Neural cell (in vitro differentiated cells): Measurements from ENCODE around the gene OSBP2. TPM values are rescaled to one million over a fixed set of nuclear protein-coding genes. Genes with fewer than 3 reads are reported as not detected.

Source experiments
- H2AFZ ChIP-seq: fragments of 200-600, 300-800 bp; sonication (generic), shearing (Covaris generic); 2 replicates; pipeline ENCODE4 v1.6.0; 2014; ENCODE audit warnings: low read depth, mild to moderate bottlenecking, antibody characterized with exemption, low read length, moderate library complexity
- H3F3A ChIP-seq: fragments of 200-600 bp; shearing (Covaris generic); 2 replicates; pipeline ENCODE4 v1.6.1; 2016; ENCODE audit warnings: mild to moderate bottlenecking, moderate library complexity, mixed read lengths, antibody characterized with exemption, low read length; ENCODE audit not compliant: insufficient read depth, poor library complexity, severe bottlenecking
- H3K27ac ChIP-seq: fragments of 200-600, 300-800 bp; sonication (generic), shearing (Covaris generic); 2 replicates; pipeline ENCODE4 v1.5.1; 2014; ENCODE audit warnings: mild to moderate bottlenecking, low read length, moderate library complexity
- H3K27me3 ChIP-seq: fragments of 300-800, 200-600 bp; sonication (generic), shearing (Covaris generic); 2 replicates; pipeline ENCODE4 v1.6.0; 2014; ENCODE audit warnings: mild to moderate bottlenecking, low read depth, low read length, moderate library complexity; ENCODE audit not compliant: insufficient read depth
- H3K36me3 ChIP-seq: fragments of 300-800, 200-600 bp; sonication (generic), shearing (Covaris generic); 2 replicates; pipeline ENCODE4 v1.5.1; 2014; ENCODE audit warnings: mild to moderate bottlenecking, antibody characterized with exemption, low read length, moderate library complexity; ENCODE audit not compliant: insufficient read depth
- H3K4me2 ChIP-seq: fragments of 300-800, 200-600 bp; sonication (generic), shearing (Covaris generic); 2 replicates; pipeline ENCODE4 v1.6.0; 2014; ENCODE audit warnings: mild to moderate bottlenecking, low read length
- H3K4me3 ChIP-seq: fragments of 300-800, 200-600 bp; sonication (generic), shearing (Covaris generic); 2 replicates; pipeline ENCODE4 v1.5.1; 2014; ENCODE audit warnings: mild to moderate bottlenecking, low read length, moderate library complexity
- H3K79me2 ChIP-seq: fragments of 200-600 bp; shearing (Covaris generic); replicated peaks from 2 replicates; pipeline ENCODE4 v1.6.0; 2014; ENCODE audit warnings: mild to moderate bottlenecking, low read length, moderate library complexity; ENCODE audit not compliant: insufficient read depth
- H3K9ac ChIP-seq: fragments of 300-800, 200-600 bp; sonication (generic), shearing (Covaris generic); 2 replicates; pipeline ENCODE4 v1.6.1; 2016; ENCODE audit warnings: mild to moderate bottlenecking, low read length, mixed read lengths
- H3K9me2 ChIP-seq: fragments of 200-600 bp; shearing (Covaris generic); 2 replicates; pipeline ENCODE4 v1.6.1; 2016; ENCODE audit warnings: mild to moderate bottlenecking, low read length, mixed read lengths; ENCODE audit not compliant: insufficient read depth
- H3K9me3 ChIP-seq: fragments of 200-600, 300-800 bp; sonication (generic), shearing (Covaris generic); 2 replicates; pipeline ENCODE4 v1.6.1; 2016; ENCODE audit warnings: mild to moderate bottlenecking, mixed run types, low read length, moderate library complexity, mixed read lengths
- H4K20me1 ChIP-seq: fragments of 200-600 bp; shearing (Covaris generic); 2 replicates; pipeline ENCODE4 v1.6.1; 2016; ENCODE audit warnings: mild to moderate bottlenecking, mixed run types; ENCODE audit not compliant: insufficient read depth
- EP300 ChIP-seq: fragments of 450-650 bp; conservative IDR thresholded peaks from 2 replicates; pipeline ENCODE4 v1.6.1; 2014; ENCODE audit warnings: antibody characterized with exemption, mild to moderate bottlenecking, moderate library complexity; ENCODE audit not compliant: poor library complexity, severe bottlenecking
- EZH2 ChIP-seq: fragments of 200-600, 300-800 bp; shearing (Covaris generic), sonication (generic); IDR thresholded peaks from 2 replicates; pipeline ENCODE4 v1.6.1; 2014; ENCODE audit warnings: antibody characterized with exemption, low read length, borderline replicate concordance, mild to moderate bottlenecking; ENCODE audit not compliant: insufficient read depth, poor library complexity, severe bottlenecking
- MXI1 ChIP-seq: fragments of 450-650 bp; conservative IDR thresholded peaks from 2 replicates; pipeline ENCODE4 v1.6.1; 2014; ENCODE audit warnings: antibody characterized with exemption, mild to moderate bottlenecking; ENCODE audit not compliant: poor library complexity, severe bottlenecking
- POLR2AphosphoS5 ChIP-seq: IDR thresholded peaks from 2 replicates; pipeline ENCODE4 v1.6.1; 2012
- RAD21 ChIP-seq: fragments of 450-650 bp; conservative IDR thresholded peaks from 2 replicates; pipeline ENCODE4 v1.6.1; 2014; ENCODE audit warnings: antibody characterized with exemption, mild to moderate bottlenecking, moderate library complexity
- SMC3 ChIP-seq: fragments of 450-650 bp; conservative IDR thresholded peaks from 2 replicates; pipeline ENCODE4 v1.6.1; 2014; ENCODE audit warnings: antibody characterized with exemption, mild to moderate bottlenecking, moderate library complexity; ENCODE audit not compliant: poor library complexity
- TAF1 ChIP-seq: IDR thresholded peaks from 2 replicates; pipeline ENCODE4 v1.6.1; 2012; ENCODE audit warnings: low read depth
- polyA plus RNA-seq: library from polyadenylated mRNA; depleted of rRNA; stranded (reverse); fragments of >200 nt; gene quantifications from 2 replicates; pipeline ENCODE4 v1.2.3, GENCODE V29; 2014
- TF ChIP-seq, protein P1 (sequence below): fragments of 450-650 bp; IDR thresholded peaks from 2 replicates; pipeline ENCODE4 v1.5.1; 2014; ENCODE audit warnings: antibody characterized with exemption, mild to moderate bottlenecking, moderate library complexity; ENCODE audit not compliant: poor library complexity, severe bottlenecking

Gene OSBP2
- polyA plus RNA-seq, 1 donor from 2014 or later = 8.7 TPM

DNA sequence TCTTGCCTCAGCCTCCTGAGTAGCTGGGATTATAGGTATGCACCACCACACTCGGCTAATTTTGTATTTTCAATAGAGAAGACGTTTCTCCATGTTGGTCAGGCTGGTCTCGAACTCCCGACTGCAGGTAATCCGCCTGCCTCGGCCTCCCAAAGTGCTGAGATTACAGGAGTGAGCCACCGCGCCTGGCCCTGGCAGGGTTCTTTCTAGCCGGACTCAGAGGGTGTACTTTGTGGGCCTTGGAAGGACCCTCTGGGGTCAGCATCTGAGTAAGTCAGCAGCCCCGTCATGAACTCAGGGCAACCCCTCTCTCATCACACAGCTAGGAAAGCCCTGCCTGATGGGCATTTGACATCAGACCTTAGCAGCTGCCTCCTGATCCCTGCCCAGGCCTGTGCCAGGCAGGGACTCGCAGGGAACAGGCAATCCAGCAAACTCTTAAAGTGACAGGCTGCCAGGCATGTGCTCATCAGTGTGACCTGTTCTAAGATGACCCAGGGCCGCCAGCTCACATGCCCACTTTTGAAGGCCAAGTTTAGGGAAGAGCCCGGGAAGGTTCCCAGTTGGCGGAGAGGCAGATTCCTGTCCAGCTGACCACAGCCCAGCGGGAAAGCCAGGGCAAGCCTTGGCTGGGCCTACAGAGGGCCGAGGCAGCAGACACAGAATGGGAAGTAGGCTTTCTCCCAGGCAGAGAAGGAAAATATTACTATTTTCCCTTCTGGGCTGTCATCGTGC is 181.0 kb downstream of the OSBP2 start:
- Histone ChIP-seq H3K9ac (no peak overlapping the region), H3K27ac (no peak overlapping the region), H3F3A (no peaks in the 10 kb centered on the region), H3K36me3 (no peaks in the 10 kb centered on the region), H3K9me3 (no peaks in the 10 kb centered on the region), H3K9me2 (no peaks in the 10 kb centered on the region), H3K79me2 (no peaks in the 10 kb centered on the region), H3K27me3 (no peaks in the 10 kb centered on the region), H3K4me2 (no peak overlapping the region), H3K4me3 (no peak overlapping the region), H4K20me1 (no peaks in the 10 kb centered on the region), H2AFZ (no peak overlapping the region)
- TF ChIP-seq, protein P1, sequence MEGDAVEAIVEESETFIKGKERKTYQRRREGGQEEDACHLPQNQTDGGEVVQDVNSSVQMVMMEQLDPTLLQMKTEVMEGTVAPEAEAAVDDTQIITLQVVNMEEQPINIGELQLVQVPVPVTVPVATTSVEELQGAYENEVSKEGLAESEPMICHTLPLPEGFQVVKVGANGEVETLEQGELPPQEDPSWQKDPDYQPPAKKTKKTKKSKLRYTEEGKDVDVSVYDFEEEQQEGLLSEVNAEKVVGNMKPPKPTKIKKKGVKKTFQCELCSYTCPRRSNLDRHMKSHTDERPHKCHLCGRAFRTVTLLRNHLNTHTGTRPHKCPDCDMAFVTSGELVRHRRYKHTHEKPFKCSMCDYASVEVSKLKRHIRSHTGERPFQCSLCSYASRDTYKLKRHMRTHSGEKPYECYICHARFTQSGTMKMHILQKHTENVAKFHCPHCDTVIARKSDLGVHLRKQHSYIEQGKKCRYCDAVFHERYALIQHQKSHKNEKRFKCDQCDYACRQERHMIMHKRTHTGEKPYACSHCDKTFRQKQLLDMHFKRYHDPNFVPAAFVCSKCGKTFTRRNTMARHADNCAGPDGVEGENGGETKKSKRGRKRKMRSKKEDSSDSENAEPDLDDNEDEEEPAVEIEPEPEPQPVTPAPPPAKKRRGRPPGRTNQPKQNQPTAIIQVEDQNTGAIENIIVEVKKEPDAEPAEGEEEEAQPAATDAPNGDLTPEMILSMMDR = no peak

DNA sequence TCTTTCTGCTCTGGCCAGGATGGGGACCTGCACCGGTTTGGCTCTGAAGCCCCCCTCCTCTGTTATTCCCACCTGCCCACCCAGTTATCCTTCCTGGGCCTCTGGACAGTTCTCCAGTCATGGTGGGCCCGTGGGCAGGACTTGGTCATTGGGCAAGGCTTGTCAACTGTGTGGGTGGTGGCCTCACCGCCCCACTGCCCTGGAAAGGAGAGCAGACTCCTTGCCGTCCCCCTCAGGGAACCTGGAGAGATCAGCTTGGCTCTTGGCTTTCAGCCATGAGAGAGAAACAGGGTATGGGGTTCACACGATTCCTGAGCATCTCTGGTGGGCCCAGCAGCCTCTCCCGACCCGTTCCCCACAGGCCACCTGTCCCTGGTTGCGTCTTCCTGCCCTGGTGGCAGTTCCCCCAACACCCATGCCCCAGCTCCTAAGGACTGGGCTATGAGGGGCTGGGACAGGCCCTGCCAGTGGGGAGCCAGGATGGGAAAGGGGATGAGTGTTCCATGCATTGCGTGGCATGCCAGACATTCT is 181.6 kb downstream of the OSBP2 start:
- H3K36me3 ChIP-seq = no peaks in the 10 kb centered on the region
- H3K79me2 ChIP-seq = no peaks in the 10 kb centered on the region
- no peak overlapping the region for H3K9ac ChIP-seq
- TF ChIP-seq, protein P1 = no peak
- TF ChIP-seq RAD21 (no peak), SMC3 (no peak), TAF1 (no peak), POLR2AphosphoS5 (no peak), EP300 (no peak), EZH2 (no peak), MXI1 (no peak)
- no peaks in the 10 kb centered on the region for H3K9me3 ChIP-seq
- no peak overlapping the region for H3K27ac ChIP-seq
- no peak overlapping the region for H2AFZ ChIP-seq
- no peak overlapping the region for H3K4me3 ChIP-seq
- H4K20me1 ChIP-seq = no peaks in the 10 kb centered on the region
- H3K27me3 ChIP-seq = no peaks in the 10 kb centered on the region
- H3K4me2 ChIP-seq = no peak overlapping the region
- H3F3A ChIP-seq = no peaks in the 10 kb centered on the region
- H3K9me2 ChIP-seq = no peaks in the 10 kb centered on the region

DNA sequence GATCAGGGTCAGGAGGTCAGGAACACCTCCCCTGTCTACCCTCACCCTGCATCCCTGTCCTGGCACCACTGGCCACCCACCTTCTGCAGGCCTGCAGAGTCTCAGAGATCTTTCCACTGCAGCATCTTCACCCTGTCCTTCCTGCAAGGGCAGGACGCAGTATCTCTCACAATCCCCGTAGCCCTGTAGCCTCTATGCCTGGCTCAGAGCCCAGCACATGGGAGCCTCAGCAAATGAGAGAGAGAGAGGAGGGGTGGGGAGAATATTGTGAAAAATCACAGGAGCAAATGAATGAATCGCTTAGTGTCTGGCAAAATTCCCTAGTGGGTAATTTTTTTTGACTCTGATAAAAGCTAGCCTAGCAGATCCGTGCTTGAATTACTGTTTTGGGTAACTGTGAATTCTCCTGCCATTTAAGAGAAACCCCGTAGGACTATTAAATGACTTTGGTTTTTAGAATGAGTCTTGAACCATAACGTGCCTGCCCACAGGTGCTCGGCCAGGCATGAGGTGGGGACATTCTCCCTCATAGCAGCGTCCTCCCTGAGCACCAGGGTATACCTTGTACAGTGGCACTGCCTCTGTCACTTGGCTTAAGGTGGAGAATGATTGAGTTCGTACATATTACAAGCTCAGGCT is 182.4 kb downstream of the OSBP2 start:
- TF ChIP-seq, protein P1 = no peak
- Histone ChIP-seq H3K9me2 (no peaks in the 10 kb centered on the region), H3K9me3 (no peaks in the 10 kb centered on the region), H3K9ac (no peak overlapping the region), H3K36me3 (no peaks in the 10 kb centered on the region), H3K27ac (no peak overlapping the region), H4K20me1 (no peaks in the 10 kb centered on the region), H3K4me2 (no peak overlapping the region), H3F3A (no peaks in the 10 kb centered on the region), H3K79me2 (no peaks in the 10 kb centered on the region), H3K4me3 (no peak overlapping the region), H2AFZ (no peak overlapping the region), H3K27me3 (no peaks in the 10 kb centered on the region)
